ENCODE results near the gene GKN2. TPM values are rescaled to one million over a fixed set of nuclear protein-coding genes. Genes with fewer than 3 reads are reported as not detected.

GKN2 gene
- total RNA-seq, 1 experiment from 2014 or later = not detected

GRCh38 chr2:68909793-68910674, 42.7 kb downstream of the GKN2 start:
- TF ChIP-seq SIN3A (IDR thresholded peaks at IDR 0.05; ENCODE audit: borderline replicate concordance, insufficient read depth, low read depth, low read length) (no peak), CTCF (IDR thresholded peaks at IDR 0.05) (peak; percentile 93)
- intact Hi-C loops (cut with micrococcal nuclease; ENCODE audit: unreplicated experiment) = loop anchor here (5.0 kb wide), 2 partner anchors 158 to 203 kb away; no protein-coding TSS in a partner anchor
- H3K4me1 ChIP-seq (ENCODE audit: control insufficient read depth, insufficient read depth, low read length) = no peaks in the 10 kb centered on the region
- H3K27me3 ChIP-seq (ENCODE audit: control insufficient read depth, insufficient read depth, low read length) = no peaks in the 10 kb centered on the region
- H3K4me3 ChIP-seq (ENCODE audit: low read depth in 2 of 2, low read length in 2 of 2) = no peak overlapping the region
- no peaks in the 10 kb centered on the region for H3K9me3 ChIP-seq (ENCODE audit: control insufficient read depth, insufficient read depth, low read depth, low read length)
- in situ Hi-C loops (cut with HindIII; ENCODE audit: low pct_unique_long_range_greater_than_20kb, low sequenced_read_pairs) = no loop called here
- ATAC-seq = peak; percentile 72; the same call in 1 of the 2 replicates
- POLR2A ChIA-PET = no interaction called here
- H3K36me3 ChIP-seq (ENCODE audit: control insufficient read depth, insufficient read depth, low read length) = no peaks in the 10 kb centered on the region
- H3K27ac ChIP-seq (ENCODE audit: low read length) = no peak overlapping the region
- DNase-seq (ENCODE audit: low read depth, low spot score) = peak; percentile 59
- CTCF ChIA-PET = interaction anchor here (0.9 kb wide), 1 partner anchor 201 kb away, joined by 3 read pairs; no protein-coding TSS in a partner anchor
- no TSS peak for BruUV-seq (replicated peaks)

- TF ChIP-seq TCF7L2 (IDR thresholded peaks at IDR 0.05; ENCODE audit: low read depth, low read length) (no peak), REST (IDR thresholded peaks at IDR 0.05; ENCODE audit: insufficient read depth in 1 of 2, low read depth in 2 of 2, low read length in 1 of 2) (no peak), CTCF (IDR thresholded peaks at IDR 0.05) (no peak), SIN3A (IDR thresholded peaks at IDR 0.05; ENCODE audit: borderline replicate concordance, insufficient read depth, low read depth, low read length) (no peak), POLR2AphosphoS5 (IDR thresholded peaks at IDR 0.05; ENCODE audit: low read depth, low read length) (no peak)
- Histone ChIP-seq H3K36me3 (ENCODE audit: control insufficient read depth, insufficient read depth, low read length) (no peaks in the 10 kb centered on the region), H3K27me3 (ENCODE audit: control insufficient read depth, insufficient read depth, low read length) (no peaks in the 10 kb centered on the region), H3K9me3 (ENCODE audit: control insufficient read depth, insufficient read depth, low read depth, low read length) (no peaks in the 10 kb centered on the region), H3K4me1 (ENCODE audit: control insufficient read depth, insufficient read depth, low read length) (no peaks in the 10 kb centered on the region), H3K27ac (ENCODE audit: low read length) (no peak overlapping the region), H3K4me3 (ENCODE audit: low read depth in 2 of 2, low read length in 2 of 2) (no peak overlapping the region)
- DNase-seq (ENCODE audit: low read depth, low spot score) (no peak), ATAC-seq (peak; percentile 58; the same call in 1 of the 2 replicates)
- in situ Hi-C loops (cut with HindIII; ENCODE audit: low pct_unique_long_range_greater_than_20kb, low sequenced_read_pairs) (no loop called here), intact Hi-C loops (cut with micrococcal nuclease; ENCODE audit: unreplicated experiment) (loop anchor here (5.0 kb wide), 1 partner anchor 156 kb away; no protein-coding TSS in a partner anchor)
- no TSS peak for BruUV-seq (replicated peaks)
- ChIA-PET POLR2A (no interaction called here), CTCF (interaction anchor here (1.2 kb wide), 3 partner anchors 23 to 445 kb away, joined by 3 read pairs; no protein-coding TSS in a partner anchor)
These were observed 44.2 kb downstream of the GKN2 start for GRCh38 chr2:68908392-68908970.
